ENCODE results near the gene SFXN3. TPM values are rescaled to one million over a fixed set of nuclear protein-coding genes. Genes with fewer than 3 reads are reported as not detected.

SFXN3 gene
- total RNA-seq, 1 experiment from 2014 or later, result 35.2 TPM

DNA sequence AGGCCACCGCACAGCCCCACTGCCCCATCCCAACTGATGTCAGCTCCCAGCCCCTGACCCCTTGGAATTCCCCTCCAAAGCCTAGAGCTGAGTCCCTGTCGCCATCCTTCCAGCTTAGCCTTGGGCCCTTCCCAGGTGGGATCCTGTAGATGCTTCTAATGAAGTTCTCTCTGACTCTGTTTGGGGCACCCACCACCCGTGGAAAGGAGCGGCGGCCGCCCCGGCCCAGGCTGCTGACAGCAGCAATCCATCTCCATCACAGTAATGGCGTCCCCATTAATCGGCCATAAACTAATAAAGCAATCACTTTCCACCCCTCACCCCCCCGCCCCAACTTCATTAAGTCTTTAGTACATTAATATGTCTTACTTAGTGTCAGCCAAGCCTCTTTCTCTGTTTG is 56.3 kb downstream of the SFXN3 start:
- ChIA-PET POLR2A (ENCODE audit: unreplicated experiment) (no interaction called here), CTCF (no interaction called here)
- Histone ChIP-seq H4K20me1 (ENCODE audit: insufficient read depth) (no peaks in the 10 kb centered on the region), H3K27ac (no peak overlapping the region), H3F3A (ENCODE audit: insufficient read depth, low read depth) (no peaks in the 10 kb centered on the region), H3K27me3 (ENCODE audit: insufficient read depth, low read depth) (peaks cover 29% of the 10 kb centered on the region), H3K79me2 (ENCODE audit: low read depth) (no peaks in the 10 kb centered on the region), H3K9me3 (ENCODE audit: insufficient read depth, low read depth) (no peaks in the 10 kb centered on the region), H3K4me1 (replicated peaks; ENCODE audit: insufficient read depth) (0 out of 2 replicates have a peak, but pooled peaks cover 7% of the 10 kb centered on the region), H3K4me3 (no peak overlapping the region), H3K4me2 (no peak overlapping the region), H2AFZ (no peak overlapping the region), H3K9me2 (ENCODE audit: insufficient read depth) (no peaks in the 10 kb centered on the region), H3K36me3 (ENCODE audit: low read depth) (no peaks in the 10 kb centered on the region)
- TF ChIP-seq, protein P1, sequence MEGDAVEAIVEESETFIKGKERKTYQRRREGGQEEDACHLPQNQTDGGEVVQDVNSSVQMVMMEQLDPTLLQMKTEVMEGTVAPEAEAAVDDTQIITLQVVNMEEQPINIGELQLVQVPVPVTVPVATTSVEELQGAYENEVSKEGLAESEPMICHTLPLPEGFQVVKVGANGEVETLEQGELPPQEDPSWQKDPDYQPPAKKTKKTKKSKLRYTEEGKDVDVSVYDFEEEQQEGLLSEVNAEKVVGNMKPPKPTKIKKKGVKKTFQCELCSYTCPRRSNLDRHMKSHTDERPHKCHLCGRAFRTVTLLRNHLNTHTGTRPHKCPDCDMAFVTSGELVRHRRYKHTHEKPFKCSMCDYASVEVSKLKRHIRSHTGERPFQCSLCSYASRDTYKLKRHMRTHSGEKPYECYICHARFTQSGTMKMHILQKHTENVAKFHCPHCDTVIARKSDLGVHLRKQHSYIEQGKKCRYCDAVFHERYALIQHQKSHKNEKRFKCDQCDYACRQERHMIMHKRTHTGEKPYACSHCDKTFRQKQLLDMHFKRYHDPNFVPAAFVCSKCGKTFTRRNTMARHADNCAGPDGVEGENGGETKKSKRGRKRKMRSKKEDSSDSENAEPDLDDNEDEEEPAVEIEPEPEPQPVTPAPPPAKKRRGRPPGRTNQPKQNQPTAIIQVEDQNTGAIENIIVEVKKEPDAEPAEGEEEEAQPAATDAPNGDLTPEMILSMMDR (conservative IDR thresholded peaks at IDR 0.05), result no peak
- TF ChIP-seq EZH2 (IDR thresholded peaks at IDR 0.05; ENCODE audit: low read depth), result no peak
- intact Hi-C loops (cut with micrococcal nuclease; ENCODE audit: unreplicated experiment), result no loop called here
- DNase-seq, result no peak
- no TSS peak for BruUV-seq (replicated peaks)

DNA sequence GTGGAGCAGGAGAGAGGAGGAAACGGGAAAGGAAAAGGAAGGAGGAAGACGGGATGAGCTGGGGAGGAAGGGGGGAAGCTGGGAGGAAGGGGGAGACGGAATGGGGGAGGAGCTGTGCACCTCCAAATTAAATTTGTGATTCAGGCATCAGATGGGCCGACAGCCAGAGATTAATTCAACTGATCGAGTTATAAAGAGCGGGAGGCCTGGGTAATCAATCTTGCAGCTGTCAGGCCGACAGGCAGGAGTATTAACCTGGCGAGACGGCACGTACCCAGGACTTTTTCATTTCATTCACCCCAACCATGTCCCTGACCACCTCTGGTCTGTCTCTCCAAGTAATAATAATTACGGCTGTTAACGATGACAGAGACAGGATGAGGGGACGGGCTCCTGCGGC is 56.9 kb downstream of the SFXN3 start:
- H3K9me2 ChIP-seq (ENCODE audit: insufficient read depth), result no peaks in the 10 kb centered on the region
- no peak overlapping the region for H2AFZ ChIP-seq
- ChIA-PET CTCF (no interaction called here), POLR2A (ENCODE audit: unreplicated experiment) (no interaction called here)
- H3K79me2 ChIP-seq (ENCODE audit: low read depth), result no peaks in the 10 kb centered on the region
- H3K9me3 ChIP-seq (ENCODE audit: insufficient read depth, low read depth), result no peaks in the 10 kb centered on the region
- no peaks in the 10 kb centered on the region for H4K20me1 ChIP-seq (ENCODE audit: insufficient read depth)
- H3F3A ChIP-seq (ENCODE audit: insufficient read depth, low read depth), result no peaks in the 10 kb centered on the region
- BruUV-seq (replicated peaks), result no TSS peak
- 0 out of 2 replicates have a peak, but pooled peaks cover 7% of the 10 kb centered on the region for H3K4me1 ChIP-seq (replicated peaks; ENCODE audit: insufficient read depth)
- H3K36me3 ChIP-seq (ENCODE audit: low read depth), result no peaks in the 10 kb centered on the region
- H3K27ac ChIP-seq, result no peak overlapping the region
- H3K4me2 ChIP-seq, result no peak overlapping the region
- no peak for DNase-seq
- TF ChIP-seq EZH2 (IDR thresholded peaks at IDR 0.05; ENCODE audit: low read depth), result no peak
- TF ChIP-seq, protein P1 (conservative IDR thresholded peaks at IDR 0.05), result no peak
- peaks cover 32% of the 10 kb centered on the region for H3K27me3 ChIP-seq (ENCODE audit: insufficient read depth, low read depth)
- no peak overlapping the region for H3K4me3 ChIP-seq
- intact Hi-C loops (cut with micrococcal nuclease; ENCODE audit: unreplicated experiment), result no loop called here

DNA sequence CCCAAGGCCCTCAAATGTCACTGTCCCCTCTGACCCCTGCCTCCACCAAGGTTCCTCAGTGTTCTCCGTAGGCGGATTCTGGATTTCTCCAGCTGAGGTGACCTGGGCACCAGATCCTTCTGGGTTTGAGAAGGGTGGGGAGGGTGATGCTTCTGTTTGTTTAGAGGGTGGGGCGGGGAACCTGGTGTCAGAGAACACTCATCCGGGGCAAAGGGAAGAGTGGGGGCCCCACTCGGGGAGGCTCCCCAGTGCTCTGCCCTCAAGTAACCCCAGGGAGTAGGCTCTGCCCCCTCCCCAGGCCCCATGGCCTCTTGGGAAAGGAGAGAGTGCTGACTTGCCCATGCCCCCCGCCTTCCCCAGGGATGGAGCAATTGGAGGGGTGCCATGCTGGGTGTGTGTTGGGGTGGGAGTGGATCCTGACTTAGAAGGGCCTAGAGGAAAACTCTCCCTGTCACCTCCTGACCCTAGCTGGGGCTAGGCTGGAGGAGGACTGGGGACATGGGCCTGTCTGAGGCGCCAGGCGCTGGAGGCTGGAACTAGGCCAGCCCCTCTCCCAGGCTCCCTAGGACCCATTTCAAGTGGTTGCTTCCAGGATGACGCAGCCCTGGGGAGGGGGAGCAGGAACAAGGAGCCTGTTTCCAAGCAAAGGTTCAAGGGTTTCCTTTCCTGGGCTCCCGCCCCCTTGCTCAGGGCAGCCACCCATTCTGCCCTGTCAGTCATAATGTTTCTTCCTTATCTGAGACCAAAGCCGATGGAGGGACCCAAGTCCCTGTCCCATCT is 58.7 kb downstream of the SFXN3 start:
- peaks cover 26% of the 10 kb centered on the region for H3K27me3 ChIP-seq (ENCODE audit: insufficient read depth, low read depth)
- ChIA-PET CTCF (no interaction called here), POLR2A (ENCODE audit: unreplicated experiment) (interaction anchor here (0.6 kb wide), 1 partner anchor 92 kb away, joined by 3 read pairs; no protein-coding TSS in a partner anchor)
- H3K4me1 ChIP-seq (replicated peaks; ENCODE audit: insufficient read depth), result 0 out of 2 replicates have a peak, but pooled peaks cover 7% of the 10 kb centered on the region
- no peaks in the 10 kb centered on the region for H3F3A ChIP-seq (ENCODE audit: insufficient read depth, low read depth)
- TF ChIP-seq, protein P1 (conservative IDR thresholded peaks at IDR 0.05), result no peak
- no peak for TF ChIP-seq EZH2 (IDR thresholded peaks at IDR 0.05; ENCODE audit: low read depth)
- DNase-seq, result no peak
- no peaks in the 10 kb centered on the region for H4K20me1 ChIP-seq (ENCODE audit: insufficient read depth)
- no peaks in the 10 kb centered on the region for H3K9me2 ChIP-seq (ENCODE audit: insufficient read depth)
- no peaks in the 10 kb centered on the region for H3K36me3 ChIP-seq (ENCODE audit: low read depth)
- no peaks in the 10 kb centered on the region for H3K79me2 ChIP-seq (ENCODE audit: low read depth)
- no peak overlapping the region for H2AFZ ChIP-seq
- no TSS peak for BruUV-seq (replicated peaks)
- no peak overlapping the region for H3K27ac ChIP-seq
- H3K9me3 ChIP-seq (ENCODE audit: insufficient read depth, low read depth), result no peaks in the 10 kb centered on the region
- no peak overlapping the region for H3K4me3 ChIP-seq
- intact Hi-C loops (cut with micrococcal nuclease; ENCODE audit: unreplicated experiment), result no loop called here
- H3K4me2 ChIP-seq, result no peak overlapping the region

All from PC-9 (cell line).